Hematopoietic multipotent progenitor cell (in vitro differentiated cells): ENCODE measurements around the gene SEC16B. TPM values are rescaled to one million over a fixed set of nuclear protein-coding genes. Genes with fewer than 3 reads are reported as not detected.
"Not testable (repeated sequence)": the region's sequence is repeated elsewhere in the genome, so short reads cannot be mapped to it uniquely, and the experiment has no call there.

Experiments
- DNase-seq, 3 donors: peaks; one replicate each; pipeline ENCODE4 v3.0.0-alpha.2; 2011 to 2015; ENCODE audit warnings: low read depth in 2 of 3, low spot score in 2 of 3
- total RNA-seq: library from RNA; depleted of rRNA; stranded (reverse); fragments of >200 nt; gene quantifications from one replicate; pipeline ENCODE4 v1.2.3, GENCODE V29; 2012

The SEC16B gene, protein sequence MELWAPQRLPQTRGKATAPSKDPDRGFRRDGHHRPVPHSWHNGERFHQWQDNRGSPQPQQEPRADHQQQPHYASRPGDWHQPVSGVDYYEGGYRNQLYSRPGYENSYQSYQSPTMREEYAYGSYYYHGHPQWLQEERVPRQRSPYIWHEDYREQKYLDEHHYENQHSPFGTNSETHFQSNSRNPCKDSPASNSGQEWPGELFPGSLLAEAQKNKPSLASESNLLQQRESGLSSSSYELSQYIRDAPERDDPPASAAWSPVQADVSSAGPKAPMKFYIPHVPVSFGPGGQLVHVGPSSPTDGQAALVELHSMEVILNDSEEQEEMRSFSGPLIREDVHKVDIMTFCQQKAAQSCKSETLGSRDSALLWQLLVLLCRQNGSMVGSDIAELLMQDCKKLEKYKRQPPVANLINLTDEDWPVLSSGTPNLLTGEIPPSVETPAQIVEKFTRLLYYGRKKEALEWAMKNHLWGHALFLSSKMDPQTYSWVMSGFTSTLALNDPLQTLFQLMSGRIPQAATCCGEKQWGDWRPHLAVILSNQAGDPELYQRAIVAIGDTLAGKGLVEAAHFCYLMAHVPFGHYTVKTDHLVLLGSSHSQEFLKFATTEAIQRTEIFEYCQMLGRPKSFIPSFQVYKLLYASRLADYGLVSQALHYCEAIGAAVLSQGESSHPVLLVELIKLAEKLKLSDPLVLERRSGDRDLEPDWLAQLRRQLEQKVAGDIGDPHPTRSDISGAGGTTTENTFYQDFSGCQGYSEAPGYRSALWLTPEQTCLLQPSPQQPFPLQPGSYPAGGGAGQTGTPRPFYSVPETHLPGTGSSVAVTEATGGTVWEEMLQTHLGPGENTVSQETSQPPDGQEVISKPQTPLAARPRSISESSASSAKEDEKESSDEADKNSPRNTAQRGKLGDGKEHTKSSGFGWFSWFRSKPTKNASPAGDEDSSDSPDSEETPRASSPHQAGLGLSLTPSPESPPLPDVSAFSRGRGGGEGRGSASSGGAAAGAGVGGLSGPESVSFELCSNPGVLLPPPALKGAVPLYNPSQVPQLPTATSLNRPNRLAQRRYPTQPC
- 0.54 TPM for total RNA-seq

DNA sequence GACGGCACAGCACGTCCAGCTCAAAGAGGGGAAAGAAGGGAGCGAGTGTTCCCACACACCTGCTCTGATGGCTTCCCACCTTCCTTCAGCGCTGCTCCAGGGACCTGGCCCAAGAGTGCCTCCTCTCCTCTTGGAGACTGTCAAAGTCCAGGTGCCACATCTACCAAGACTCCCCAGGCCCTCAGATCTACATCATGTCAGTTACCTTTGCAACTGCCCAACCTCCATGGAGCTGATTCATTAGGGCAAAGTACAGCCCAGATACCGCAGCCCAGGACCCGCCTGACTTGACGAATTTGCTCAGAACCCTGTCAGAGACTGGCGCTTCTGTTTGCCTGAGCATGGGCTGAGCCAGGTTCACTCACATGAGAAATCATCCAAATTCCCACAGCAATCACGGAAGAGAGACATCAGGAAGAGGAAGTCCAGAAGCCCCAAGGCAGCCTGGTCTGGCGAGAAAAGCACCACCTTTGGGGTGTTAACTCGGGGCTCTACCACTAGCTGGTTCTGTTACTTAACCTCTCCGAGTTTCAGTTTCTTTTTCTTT is at the start of gene SEC16B:
Gene SEC16B, minus strand, starts transcription at position 234 of the 547 bp plus-strand sequence. CDS start 2,077 bp downstream, outside the sequence.
- DNase-seq = no peak

DNA sequence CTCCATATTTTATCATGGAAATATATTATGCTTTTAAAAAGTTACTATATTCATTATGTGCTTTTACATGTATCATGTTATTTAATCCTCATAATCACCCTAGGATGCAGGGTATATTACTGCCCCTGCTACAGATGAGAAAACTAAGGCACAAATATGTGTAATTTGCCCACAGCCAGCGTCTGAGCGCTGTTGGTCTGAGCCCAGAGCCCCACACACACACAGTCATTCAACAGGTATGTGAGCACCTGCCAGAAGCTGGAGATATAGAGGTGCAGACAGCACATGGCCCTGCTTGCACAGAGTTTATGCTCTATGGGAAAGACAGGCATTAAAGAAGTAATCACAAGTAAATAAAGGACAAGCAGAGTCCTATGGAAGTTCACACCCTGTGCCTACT is 49.8 kb upstream of the SEC16B start:
- no peak for DNase-seq

DNA sequence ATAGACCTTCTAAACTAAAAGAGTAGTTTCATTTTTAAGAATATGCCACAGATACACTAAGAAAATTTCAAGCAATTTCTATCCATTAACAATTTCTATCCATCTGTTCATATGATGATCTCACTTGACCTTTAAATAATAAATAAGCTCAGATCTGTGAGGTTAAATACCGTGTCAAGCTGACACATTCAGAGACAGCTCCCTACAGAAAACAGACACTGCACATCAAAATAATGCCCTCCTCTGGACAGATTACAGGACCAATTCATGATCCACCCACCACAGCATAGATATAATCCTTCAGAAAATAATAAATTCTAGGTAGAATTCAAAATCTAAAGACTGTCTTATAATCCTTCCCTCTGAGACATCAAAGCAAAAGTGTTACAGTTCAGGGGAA is 49.4 kb upstream of the SEC16B start:
- DNase-seq = no peak

DNA sequence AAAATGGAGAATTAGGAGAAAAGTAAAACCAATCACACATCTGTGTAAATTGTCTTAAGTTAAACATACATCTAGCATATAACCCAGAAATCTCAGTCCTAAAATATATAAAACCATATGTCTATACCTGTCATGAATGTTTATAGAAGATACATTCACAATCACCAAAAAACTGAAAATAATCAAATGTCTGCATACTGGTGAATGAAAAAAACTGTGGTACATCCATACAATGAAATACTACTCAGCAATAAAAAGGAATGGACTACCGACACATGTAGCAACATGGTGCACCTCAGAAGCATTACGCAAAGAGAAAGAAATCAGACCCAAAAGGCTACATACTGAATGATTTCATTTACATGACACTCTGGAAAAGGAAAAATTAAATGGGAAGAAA is 47.7 kb upstream of the SEC16B start:
- no peak for DNase-seq

DNA sequence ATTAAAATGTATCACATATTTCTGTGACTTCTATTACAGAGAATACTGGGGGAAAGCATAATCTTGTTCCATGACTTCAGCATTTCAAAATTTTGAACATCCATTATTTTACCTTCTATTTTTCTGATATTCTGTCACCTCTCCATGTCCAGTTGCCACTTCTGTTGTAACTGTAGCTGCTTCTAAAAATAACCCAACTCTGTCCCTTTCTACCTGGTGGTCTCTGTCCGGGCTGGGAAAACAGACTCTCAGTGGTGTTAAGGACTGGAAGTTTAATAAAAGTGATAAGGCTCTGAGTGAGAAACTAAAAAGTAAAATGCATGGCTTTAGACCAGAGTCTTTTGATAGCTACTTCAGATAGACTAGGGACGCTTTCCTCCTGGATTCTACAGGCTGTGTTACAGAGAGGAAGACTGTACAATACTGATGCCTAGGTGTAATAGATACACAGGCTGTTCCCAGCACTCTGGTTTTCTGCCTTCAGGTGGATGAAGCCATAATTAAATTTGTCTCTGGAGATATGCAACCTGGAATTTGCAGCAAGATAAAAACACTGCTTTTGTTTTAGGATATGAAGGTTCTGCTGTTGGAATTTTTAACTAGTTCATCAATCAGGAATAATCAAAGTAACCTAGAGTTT is 42.1 kb upstream of the SEC16B start:
- DNase-seq = no peak

DNA sequence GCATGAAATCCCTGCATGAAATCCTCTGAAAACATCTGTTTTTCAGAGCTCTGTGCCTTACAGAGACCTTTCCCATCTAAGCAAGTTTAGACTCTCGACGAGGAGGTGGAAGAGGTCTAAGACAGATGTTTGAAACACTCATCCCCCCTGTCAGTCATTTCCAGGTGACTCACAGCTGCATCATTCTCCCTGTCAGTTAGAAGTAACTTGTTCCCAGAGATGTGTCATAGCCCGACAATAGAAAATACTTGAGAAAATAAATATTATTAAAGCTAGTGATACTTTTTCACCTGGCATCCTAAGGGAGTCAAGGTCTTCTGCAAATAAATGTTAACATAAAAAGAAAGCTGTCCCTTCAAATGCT is 41.6 kb upstream of the SEC16B start:
- DNase-seq = no peak

DNA sequence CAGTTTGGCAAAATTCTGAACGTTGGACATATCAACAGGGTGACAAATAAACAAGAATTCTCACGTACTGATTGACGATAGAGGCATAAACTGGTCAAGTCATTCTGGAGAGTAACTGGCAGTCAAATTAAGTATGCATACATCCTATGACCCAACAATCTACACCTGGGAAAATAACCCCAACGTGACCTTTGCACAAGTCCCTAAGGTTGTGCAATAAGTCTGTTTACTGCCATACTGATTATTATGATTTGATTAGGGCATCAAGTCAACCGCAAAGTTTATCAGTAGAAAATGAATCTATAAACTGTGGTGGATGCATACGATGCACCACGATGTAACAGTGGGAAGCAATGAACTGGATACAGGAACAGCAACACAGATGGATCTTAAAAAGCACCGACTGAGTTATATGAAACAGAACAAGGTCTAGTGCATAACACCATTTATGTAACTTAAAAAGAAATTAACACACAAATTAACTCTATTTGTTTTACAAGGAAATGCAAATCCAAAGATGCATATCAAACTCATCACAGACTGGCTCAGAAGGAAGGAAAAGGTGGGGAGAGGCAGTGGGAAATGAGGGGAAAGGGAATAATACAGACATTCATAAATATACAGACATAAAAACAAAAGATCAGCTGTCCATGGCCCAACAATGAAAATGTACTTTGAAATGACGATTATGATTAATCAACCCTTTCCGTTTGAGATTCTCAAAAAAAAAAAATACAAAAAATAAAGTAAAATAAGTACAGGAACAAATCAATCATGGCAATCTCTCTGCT is 41.0 kb upstream of the SEC16B start:
- DNase-seq = no peak

DNA sequence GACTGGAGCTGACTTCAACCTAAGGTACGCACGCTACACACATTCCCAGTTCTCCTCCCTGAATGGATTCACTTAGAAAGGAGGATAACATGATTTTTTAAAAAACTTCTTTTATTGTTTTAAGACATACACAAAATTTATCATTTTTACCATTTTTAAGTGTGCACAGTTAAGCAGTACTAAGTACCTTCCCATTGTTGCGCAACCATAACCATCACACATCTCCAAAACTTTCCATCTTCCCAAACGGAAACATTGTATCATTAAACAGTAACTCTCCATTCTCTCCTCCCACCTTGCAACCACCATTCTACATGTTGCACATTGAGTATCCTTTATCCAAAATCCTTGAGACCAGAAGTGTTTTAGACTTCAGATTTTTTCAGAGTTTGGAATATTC is 36.2 kb upstream of the SEC16B start:
- DNase-seq = no peak

DNA sequence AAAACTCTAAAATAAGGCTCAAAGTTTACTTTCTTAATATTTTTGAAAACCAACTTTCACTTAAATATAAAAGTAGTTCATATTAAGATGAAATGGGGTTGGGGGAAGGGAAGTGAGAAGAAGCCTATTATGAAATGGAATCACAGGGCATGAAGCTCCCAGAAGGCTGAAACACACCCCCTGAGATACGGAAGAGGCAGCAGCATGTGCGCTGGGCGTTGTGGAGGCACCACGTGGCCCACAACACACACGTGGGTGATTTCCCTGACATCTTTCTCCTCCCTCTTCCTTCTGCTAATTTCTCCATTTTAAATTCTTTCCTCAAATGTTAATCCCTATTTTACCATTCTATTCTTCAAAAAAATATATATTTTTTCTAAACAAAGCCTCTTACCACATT is 35.6 kb upstream of the SEC16B start:
- DNase-seq = no peak

DNA sequence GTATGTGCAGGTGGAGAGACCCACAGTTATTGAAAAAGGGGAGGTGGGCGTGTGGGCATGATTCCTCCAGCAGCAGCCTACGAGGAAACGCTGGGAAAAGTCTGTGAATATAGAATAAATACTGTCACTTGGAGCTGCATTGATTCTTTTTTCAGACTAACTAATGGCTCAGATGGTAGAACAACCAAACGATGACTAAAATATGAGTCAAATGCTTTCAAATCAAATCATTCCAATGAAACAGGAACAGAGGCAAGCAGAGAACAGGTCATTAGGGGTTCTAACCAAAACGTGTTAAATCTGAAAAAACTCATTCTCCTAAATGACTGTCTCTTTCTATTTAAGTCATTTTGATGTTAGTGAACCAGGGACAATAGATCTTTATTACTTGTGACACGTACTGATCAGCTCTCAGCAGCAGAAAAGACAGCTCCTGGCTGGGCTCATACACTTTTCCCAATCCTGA is 35.1 kb upstream of the SEC16B start:
- DNase-seq = no peak

DNA sequence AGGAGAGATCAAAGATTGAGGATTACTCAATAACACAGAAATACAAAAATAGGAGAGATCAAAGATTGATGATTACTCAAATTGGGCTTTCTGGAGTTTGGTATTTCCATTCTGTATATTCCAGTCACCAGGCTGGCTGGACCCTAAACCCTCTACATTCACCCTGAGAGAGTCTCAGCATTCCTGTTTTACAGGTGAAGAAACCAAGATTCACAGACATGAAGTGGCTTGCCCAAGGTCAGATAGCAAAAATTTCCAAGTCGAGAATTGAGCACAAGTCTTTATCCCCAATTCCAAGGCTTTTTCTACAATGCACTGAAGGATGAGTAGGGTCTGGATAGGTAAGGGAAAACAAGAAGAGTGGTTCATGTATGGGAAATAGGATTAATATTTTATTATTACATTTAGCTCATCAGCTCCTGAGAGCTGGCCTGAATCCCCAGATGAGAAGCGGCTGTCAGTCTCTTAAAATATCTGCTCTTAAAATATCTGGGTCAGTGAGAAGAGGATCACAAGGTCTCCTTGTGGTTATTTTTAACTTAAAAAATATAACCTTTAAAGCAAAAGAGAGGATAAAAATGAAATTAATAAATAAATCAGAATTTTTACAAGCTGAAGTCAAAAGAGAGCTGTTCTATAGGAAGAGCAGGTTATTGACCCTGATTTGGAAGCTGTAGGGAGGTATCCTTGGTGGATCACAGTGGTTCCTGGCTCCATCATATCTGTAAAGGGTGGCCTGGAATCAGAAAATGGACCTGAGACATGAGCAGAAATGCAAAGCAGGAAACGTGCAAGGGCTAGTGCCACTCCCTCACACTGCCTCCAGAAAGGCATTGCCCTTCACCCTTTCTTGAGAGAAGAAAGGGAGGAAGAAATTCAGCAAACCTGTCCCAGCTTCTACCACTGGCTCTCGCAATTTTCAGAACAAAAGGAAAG is 29.1 kb upstream of the SEC16B start:
- DNase-seq = no peak

DNA sequence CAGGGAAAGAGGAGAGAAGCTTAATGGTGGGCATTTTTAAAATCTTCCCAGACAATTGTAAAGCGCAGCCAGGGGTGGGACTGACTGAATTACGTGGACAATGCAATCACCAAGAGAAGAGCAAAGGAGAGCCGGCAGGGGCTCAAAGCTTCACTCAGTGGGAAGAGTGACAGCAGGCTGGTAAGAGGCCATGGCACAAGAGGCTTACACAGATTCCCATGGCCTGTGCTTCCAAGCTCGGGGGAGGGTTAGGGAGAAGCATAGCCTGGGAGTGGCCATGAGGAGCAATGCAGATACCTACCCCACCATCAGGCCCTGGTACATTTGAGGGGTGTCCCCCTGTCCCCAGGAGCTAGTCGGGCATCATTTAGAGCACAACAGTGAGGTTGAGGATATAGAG is 27.1 kb upstream of the SEC16B start:
- no peak for DNase-seq

DNA sequence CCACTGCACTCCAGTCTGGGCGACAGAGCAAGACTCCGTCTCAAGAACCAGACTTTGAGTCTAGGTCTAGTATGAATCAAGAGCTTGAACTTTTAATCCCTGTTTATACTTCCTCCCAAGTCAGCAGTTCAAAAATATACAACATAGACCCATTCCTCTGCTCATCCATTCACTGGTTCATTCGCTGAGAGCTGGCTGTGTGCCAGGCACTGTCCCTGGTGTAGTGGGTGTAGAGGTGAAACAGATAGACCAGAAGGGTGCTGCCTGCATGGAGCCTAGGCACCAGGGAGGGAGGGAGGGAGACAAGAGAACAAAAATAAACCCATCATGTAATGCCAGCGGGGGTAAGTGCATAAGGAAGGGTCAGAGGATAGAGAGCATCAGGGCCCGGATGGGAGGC is 25.5 kb upstream of the SEC16B start:
- DNase-seq = no peak

DNA sequence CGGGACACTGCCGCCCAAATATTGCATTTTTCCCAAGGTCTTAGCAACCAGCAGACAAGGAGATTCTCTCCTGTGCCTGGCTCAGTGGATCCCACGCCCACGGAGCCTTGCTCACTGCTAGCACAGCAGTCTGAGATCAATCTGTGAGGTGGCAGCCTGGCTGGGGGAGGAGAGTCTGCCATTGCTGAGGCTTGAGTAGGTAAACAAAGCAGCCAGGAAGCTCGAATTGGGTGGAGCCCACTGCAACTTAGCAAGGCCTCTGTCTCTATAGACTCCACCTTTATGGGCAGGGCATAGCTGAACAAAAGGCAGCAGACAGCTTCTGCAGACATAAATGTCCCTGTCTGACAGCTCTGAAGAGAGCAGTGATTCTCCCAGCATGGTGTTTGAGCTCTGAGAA is 16.4 kb upstream of the SEC16B start:
- DNase-seq = not testable (repeated sequence)

DNA sequence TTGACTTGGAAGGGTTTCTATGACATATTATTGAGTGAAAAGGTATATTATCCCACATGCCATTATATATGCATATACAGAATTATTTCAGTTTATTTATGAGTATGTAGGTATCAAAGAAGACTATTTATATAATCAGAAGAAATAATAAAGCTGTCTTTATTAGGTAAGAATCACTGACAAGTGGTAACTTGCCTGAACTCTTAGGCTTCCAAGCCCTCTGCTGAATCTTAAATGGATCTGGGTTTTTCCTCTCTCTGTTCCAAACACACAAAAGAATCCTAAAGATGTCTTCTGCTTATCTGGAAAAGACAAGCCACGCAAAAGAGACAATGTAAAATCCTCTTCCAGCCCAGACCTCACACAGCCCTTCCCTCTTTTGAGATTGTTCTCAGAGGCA is 14.9 kb upstream of the SEC16B start:
- DNase-seq = no peak

DNA sequence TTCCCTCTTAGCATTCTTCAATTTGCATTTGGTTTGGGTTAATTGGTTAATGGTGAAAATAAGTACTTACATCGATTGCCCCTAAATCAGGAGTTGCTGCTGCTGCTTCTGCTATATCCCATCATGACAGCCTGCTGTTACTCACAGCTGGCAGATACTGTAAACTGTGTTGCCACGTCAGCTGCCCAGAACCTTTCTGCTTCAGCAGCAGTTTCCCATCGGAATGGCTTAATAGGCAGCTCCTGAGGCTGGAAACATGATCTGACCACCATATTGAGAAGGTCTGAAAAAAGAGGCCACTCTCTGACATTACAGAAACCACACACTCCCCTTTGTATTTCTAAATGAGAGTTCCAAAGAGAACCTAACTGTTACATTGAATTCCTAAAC is 14.3 kb upstream of the SEC16B start:
- no peak for DNase-seq

DNA sequence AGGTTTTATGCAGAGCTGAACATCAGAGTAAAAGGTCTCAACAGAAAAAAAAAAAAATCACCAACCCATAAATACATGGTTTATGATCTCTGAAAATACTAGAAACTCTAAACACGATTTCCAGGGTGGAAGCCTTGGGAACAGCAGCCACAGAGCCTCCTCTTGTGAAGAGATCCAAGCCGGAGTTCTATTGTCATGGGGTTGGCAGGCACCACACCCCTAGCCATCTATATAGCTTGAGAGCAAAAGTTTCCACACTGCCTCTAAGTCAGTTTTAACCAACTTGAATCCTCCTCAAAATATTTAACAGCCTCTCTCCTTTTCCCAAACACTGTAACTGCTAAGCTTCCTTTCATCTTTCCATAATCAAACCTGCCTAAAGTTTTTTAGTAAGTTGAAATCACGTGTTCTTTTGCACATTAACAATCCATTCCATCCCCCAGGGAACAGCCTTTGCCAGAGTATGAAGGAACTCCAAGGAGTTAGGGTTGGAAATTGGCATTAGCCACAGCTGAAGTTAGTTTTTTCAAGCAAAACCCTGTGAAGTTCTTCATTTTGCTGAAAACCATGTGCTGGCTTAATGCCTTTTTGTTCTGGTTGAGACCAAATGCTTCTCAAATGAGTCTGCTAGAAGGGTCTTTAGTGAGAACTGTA is 13.8 kb upstream of the SEC16B start:
- no peak for DNase-seq

DNA sequence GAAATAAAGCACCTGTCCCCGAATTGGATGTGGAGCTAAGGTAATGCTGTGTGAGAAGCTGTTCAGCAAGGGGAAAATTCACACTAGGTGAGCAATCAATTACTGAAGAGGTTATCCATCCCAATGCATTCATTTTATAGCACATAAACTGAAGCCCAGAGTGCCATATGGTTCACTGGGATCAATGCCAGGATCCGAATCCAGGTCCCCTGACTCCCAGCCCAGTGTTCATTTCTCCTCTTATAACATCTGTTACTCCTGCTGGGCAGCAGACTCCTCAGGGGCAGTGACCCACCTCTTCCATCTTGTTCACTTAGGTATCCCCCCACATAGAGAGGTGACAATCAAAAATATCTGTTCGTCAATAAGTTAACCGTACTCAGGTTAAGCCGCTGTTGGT is 13.2 kb upstream of the SEC16B start:
- DNase-seq = no peak
